NCI-H460 (cell line): ENCODE data around the gene PCDH1. TPM values are rescaled to one million over a fixed set of nuclear protein-coding genes. Genes with fewer than 3 reads are reported as not detected.
A peak's percentile ranks its signal among the peaks of the same experiment; 100 is the strongest.
"Not testable (repeated sequence)": the region's sequence is repeated elsewhere in the genome, so short reads cannot be mapped to it uniquely, and the experiment has no call there.

Source experiments
- DNase-seq: peaks from one replicate; pipeline ENCODE4 v3.0.0-alpha.2; 2016; ENCODE audit warnings: low read depth; ENCODE audit errors: extremely low read depth
- polyA plus RNA-seq: library from polyadenylated mRNA; depleted of rRNA; stranded (reverse); fragments of >200 nt; gene quantifications from 2 replicates; pipeline ENCODE4 v1.2.3, GENCODE V29; 2014; cell fraction: nucleus; rRNA removed
- total RNA-seq: library from RNA; depleted of rRNA; stranded (reverse); fragments of >200 nt; shearing (Covaris generic); gene quantifications from 2 replicates; pipeline ENCODE4 v1.2.3, GENCODE V29; 2014; rRNA removed

Gene PCDH1
- total RNA-seq = 3.3 TPM in 2 replicates
- 0.67 and 0.69 TPM in 2 replicates for polyA plus RNA-seq

DNA sequence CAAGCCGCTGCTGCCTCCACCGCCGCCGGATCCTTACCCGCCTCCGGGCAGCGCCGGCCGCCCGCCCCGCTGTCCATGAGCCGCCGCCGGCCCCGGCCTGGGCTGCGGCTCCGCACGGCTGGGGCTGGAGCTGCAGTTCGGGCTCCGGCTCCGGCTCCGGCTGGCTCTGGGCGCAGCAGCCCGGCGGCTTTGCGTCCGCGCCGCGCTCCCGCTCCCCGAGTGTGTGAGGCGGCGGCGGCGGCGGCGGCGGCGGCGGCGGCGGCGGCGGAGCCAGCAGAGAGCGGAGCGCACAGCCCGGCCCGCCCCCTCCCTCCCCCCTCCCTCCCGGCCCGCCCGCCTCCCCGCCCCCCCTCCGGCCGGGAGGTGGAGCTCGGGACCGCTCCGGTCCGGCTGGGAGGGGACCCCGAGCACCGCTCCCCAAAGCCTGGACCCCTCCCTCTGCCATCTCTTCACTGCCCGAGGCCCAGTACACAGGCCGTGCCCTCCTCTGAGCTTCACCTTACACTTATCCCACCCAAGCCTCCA is at the start of gene PCDH1:
Gene PCDH1 (minus strand): TSS at position 225 of the 525 bp plus-strand sequence. CDS start 148 bp downstream, at position 77.
- DNase-seq = peak; percentile 29

DNA sequence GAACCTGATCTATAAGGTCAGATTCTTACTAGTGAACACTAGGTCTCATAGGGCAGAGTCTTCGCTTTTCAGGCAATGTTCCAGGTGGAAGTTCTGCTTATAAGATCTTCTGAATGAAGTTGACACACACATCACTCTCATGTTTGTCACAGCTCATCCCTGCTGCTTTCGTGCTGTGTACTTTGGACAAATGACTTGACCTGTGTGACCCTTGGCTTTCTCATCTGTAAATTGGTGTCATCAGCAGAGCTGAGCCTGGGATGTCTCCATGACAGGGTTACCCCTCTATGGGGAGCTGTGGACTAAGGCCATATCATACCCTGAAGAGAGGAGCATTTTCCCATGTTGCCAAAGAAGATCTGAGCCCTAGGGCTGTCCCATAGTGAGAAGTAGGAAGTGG is 48.2 kb upstream of the PCDH1 start:
- DNase-seq = no peak

DNA sequence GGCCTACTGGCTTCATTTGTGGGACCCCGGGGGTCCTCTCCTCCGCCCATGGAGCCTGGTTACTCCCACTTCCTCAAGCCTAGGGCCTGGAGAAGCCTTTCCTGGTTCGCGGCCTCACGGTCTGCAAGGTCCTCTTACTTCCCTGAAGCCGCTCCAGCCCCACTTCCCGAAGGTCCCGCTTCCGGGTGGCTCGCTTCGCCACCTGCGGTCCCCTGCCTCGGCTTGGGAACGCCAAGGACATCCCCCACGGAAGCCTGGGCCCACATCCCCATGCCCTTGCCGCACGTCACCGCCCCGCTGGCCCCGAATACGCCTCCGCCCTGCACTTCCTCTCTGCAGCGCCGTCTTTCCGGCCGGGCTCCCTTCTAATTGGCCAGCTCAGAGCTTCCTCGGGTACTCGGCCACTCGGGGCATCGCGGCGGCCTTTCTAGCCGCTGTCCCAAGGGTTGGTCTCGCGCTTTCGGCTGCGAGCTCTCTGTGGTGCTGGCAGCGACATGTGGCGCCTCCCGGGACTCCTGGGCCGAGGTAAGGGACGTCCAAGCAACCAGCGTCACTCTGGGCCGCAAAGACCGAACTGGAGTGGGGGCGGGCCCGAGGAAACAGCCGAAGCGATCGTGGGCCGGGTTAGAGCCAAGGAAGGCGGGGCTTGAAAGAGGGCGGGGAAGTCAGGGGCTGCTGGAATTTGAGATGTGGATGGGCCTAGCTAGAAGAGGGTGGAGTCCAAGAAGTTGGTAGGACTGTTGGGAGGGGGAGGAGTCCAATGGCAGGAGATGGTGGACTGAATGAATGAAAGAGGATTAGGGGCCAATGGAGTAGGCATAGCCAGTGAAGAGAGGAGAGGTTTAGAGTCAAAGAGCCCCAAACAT is 45.5 kb upstream of the PCDH1 start, which contains the start of gene DELE1:
Gene DELE1 (plus strand): TSS at position 424 of the 866 bp plus-strand sequence. CDS start 71 bp downstream, at position 495.
- DNase-seq = peak; percentile 91

DNA sequence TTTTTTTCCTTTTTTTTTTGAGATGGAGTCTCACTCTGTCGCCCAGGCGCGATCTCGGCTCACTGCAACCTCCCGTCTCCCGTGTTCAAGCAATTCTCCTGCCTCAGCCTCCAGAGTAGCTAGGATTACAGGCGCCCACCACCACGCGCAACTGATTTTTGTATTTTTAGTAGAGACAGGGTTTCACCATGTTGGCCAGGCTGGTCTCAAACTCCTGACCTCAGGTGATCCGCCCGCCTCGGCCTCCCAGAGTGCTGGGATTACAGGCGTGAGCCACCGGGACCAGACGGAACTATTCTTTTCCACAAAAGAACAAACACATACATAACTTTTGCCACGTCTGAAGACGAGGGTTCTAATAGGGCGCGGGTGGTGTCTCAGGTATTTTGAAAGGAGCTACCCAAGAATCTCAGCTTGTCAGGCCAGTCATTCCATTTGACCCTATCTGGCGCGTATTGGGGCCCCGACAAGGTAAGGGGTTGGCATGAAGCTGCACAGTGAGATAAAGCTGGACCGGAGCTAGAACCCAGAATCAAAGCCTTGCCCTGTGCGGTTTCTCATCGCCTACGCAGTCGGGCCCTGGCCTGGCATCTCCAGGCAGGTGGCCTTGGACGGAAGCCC is 44.7 kb upstream of the PCDH1 start:
- DNase-seq = not testable (repeated sequence)

DNA sequence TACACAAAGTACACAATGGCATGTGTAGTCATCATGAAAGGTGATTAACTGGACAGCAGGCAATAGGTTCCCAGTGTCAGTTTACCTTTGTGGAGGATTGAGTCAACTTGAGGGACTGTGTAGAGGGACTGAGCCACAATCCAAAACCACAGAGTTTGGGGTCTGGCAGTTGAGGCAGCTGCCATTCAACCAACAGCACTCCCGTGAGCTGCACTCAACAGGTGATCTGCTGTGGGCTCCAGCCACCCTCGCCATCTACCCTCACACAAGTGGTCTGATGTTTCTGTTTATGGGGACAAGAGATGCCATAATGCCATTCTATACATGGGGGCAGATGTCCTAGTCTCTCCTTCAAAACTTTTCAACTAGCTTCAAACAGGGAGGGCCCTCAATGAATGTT is 42.6 kb upstream of the PCDH1 start:
- no peak for DNase-seq

DNA sequence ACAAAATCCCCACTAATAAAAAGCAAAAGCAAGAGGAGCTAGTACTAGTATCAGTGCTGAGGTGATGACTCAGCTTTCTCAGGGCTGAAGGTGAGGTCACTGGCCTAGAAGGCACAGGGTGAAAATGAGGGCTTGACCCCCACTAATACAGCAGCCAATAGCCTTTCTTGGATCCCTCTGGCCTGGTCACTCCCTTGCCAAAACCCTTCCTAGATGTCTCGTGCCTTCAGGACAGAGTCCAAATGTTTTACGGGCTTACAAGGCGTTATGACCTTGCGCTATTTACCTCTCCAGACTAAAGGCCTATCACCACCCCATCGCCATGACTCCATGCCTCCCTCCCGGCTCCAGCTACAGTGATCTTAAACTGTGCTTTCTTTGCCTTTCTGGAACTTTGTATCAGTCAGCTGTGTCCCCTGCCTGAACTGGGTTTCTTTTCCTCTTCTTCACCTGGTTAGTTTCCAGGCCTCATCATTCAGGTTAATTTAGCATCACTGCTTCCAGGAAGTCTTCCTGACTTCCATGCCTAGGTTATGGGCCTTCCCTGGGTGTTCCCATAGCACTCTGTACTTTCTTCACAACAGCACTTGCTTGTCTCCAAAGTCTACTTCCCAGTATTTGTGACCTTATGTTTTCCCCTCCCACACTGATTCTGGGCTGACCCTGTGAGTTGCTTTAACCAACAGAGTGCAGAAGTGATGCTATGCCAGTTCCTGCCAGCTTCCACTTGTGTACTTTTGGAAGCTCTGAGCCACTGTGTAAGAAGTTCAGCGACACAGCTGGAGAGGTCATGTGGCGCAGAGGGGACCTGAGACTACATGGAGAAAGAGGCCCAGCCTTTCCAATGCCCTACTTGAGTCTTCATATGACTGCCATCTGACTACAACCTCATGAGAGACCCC is 41.3 kb upstream of the PCDH1 start:
- no peak for DNase-seq

DNA sequence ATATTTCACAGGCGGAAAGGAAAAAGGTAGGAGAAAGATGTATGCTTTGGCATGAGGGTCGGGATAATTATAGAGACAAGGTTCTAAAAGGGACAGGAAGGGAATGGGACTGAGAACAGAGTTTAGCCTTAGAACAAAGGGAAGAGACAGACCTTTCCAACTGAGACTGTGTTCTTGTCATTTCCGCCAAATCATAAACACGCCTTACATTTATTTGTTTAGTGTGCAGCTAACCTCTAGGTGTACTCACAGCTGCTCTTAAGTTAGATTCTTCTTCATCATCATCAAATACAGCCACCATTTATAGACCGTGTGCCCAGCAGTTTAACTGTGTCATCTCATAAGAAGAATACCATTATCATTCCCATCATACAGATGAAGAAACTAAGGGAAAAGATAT is 39.5 kb upstream of the PCDH1 start:
- DNase-seq = no peak

DNA sequence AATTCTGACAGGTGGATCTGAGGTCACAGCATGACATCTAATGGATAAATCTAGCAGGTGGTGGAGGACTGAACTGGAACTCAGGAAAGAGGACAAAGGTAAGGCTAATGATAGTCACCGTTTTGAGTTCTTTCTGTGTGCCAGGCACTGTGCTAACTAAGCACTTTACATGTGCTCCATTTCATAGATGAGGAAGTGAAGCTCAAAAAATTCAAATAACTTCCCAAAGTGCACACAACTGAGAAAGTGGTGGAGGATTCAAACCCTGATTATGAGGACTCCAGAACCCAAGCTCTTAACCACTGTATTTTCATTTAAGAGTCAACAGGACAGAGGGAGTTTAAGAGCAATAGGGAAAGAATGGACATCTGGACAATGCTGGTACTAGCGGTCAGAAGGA is 38.3 kb upstream of the PCDH1 start:
- no peak for DNase-seq

DNA sequence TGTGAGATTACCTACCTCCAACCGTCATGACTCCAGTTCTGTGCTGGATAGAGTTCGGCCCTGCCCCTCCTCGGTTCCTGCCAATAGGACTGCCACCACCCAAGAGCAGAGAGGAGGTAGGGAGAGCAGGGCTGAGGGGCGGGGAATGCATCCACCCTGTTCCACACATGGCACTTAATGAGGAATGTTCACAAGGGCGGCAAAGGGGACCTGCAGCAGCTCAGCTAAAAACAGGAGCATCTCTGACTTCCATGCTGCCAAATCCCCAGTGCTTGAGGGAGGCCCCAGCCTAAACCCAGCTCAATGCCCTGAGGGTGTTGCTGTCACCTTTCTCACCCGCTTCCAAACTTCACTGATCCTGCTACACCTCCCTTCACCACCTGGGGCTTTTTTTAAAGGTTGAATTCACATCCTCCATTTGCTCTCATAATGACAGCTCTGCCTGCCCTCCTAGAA is 37.7 kb upstream of the PCDH1 start:
- no peak for DNase-seq

DNA sequence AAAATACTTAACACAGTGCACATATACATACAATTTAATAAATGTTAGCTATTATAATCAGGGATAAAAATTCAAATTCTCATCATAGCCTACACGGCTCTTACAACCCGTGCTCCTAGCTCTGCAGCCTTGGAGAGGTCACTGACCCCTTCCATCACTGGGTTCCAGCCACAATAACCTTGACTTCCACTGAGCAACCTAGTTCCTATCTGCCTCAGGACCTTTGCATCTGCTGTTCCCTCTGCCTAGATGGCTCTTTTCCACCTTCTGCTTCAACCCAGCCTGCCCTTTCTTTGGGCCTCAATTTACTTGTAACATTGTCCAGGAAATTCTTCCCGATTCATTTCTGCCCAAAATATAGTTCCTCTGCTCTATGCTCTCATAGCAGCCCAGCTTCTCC is 36.6 kb upstream of the PCDH1 start:
- no peak for DNase-seq

DNA sequence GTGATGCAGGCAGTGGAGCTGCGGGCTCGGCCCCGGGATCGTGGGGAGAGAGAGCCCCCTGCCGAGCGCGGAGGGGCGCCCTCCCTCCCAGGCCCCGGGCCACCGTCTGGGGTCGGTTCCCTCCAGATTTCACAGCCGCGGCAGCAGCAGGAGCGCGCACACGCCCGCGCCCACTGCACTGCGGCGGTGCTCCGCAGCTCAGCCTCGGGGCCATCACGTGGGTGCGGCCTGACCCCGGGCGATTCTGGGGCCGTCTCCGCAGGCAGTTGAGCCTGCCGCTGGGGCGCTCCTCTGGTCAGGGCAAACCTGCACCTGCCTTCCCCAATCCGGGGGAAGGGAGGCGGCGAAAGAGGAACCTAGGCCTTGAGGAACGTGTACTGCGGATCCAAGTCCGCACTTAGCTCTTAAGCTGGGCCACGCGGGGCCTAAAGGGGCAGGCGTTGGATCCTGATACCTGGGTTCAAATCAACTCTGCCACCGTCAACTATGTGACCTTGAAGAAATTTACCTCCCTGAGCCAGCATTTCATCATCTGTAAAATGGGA is 36.1 kb upstream of the PCDH1 start:
- DNase-seq = no peak

DNA sequence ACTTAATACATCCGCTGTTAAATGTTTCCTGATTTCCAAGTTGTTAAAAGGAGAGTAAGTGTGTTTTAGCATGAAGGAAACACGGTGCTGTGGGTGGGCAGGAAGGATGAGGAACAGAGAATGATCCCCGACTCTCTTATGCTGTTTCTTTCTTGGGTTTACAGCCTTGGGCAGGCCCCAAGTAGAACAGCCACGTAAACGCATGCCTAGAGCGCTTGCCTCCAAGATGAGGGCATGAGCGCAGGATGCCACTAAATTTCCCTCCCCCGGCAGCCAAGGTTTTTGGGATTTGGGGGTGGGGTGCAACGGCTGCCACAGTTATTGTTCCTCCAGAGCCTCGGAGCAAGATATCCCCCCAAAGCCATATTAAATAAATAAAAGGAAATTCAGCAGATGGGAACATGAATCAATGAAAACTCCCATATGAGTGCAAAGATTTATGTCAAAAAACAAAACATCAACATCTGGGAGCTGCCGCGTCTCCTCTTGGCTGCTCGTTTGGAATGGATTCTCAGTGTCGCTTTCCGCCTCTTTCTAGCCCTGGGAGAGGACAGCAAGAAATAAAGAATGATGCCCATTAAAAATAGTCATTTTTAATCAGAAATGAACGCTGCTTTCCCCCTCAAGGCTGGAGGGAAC is 35.5 kb upstream of the PCDH1 start:
- no peak for DNase-seq

DNA sequence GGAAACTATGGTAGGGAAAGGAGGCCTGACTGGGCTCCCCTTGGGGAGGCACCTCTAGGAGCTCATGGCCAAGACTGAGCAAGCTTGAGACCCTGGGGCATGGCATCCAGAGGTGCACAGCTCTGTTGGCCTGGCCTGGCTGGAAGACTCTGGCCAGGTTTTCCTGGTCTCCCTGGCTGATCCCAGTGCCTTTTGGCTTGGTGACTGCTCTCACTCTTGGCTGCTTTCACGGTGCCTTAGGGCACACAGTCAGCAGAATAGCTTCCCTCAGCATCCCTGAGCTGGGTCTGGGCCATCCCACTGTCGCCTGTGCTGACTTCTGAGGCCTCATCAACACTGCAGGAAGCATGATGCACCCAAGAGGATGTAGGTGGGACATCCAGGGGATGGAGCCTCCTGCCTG is 32.1 kb upstream of the PCDH1 start:
- DNase-seq = no peak

DNA sequence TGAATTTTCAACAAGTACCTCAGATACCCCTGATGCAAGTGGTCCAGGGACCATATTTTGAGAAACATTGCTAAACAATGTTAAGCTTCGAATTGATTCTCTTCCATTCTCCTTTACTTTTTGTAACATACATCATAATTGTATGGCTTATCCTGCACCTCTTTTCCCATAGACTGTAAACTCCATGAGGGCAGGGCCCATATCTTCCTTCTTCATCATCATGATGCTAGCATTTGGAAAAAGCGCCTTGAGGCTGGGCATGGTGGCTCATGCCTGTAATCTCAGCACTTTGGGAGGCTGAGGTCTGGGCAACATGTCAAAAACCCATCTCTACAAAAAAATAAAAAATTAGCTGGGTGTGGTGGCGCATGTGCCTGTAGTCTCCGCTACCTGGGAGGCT is 31.0 kb upstream of the PCDH1 start:
- no peak for DNase-seq

DNA sequence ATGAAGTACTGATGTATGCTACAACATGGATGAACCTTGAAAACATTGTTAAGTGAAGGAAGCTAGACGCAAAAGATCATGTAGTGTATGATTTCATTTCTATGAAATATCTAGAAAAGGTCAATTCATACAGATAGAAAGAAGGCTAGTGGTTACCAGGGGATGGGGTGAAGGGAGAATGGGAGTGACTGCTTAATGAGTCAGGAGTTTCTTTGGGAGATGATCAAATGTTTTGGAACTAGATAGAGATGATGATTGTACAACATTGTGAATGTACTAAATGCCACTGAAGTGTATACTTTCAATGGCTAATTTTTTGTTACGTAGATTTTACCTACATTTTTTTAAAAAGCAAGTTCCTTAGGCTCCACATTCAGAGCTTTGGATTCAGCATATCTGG is 30.6 kb upstream of the PCDH1 start:
- DNase-seq = no peak

DNA sequence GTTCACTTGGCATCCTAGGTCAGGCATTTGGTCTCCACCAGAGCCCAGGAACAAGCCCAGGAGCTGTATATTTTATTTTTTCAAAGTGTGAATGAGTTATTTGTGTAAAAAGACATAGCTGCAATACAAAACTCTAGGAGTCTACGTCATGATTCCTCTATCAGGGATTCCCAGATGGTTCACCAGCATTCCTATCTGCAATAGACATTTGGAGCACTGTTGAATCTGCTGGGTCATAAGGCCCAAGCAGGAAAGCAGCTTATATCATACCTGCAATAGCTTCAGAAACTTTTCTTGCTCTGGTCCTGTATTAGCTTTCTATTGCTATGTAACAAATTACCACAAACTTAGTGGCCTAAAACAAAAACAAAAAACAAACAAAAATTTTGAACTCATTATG is 28.8 kb upstream of the PCDH1 start:
- DNase-seq = no peak

DNA sequence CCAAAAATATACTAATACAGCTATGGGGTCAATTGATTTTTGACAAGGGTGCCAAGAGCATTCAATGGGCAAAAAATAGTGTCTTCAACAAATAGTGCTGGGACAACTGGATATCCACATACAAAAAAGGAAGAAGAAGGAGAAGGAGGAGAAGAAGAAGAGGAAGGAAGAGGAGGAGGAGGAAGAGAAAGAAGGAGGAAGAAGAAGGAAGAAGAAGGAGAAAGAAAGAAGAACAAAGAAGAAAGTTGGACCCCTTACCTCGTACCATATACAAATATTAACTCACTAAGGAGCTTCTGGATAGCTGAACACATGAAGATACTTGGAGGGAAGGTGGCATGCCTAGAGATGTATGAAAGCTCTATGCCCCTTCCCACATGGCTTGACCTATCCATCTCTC is 28.3 kb upstream of the PCDH1 start:
- no peak for DNase-seq

DNA sequence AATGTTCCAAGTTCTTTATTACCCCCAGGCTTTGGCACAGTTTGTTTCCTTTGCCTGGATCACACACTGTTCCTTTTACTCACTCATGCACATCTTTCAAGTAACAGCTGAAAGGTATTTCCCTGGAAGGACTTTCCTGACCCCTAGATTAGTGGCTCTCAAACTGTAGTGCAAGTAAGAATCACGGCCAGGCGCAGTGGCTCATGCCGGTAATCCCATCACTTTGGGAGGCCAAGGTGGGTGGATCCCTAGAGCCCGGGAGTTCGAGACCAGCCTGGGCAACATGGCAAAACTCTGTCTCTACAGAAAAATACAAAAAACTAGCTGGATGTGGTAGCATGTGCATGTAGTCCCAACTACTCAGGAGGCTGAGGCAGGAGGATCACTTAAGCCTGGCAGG is 26.3 kb upstream of the PCDH1 start:
- no peak for DNase-seq

DNA sequence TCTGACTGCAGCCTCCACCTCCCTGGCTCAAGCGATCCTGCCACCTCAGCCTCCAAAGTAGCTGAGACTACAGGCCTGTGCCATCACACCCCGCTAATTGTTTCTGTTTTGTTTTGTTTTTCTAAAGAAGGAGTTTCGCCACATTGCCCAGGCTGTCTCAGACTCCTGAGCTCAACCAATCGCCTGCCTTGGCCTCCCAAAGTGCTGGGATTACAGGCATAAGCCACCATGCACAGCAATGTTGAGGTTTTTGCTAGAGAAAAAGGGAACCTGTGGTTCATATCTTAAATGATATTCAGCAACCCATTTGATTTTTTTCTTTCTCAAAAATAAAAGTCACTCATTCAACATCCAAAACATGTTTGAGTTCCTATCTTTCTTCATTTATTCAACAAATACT is 25.1 kb upstream of the PCDH1 start:
- no peak for DNase-seq
